SK-N-SH treated with all-trans-retinoic acid at 6 μM for 48 hours (cell line): ENCODE results near the gene RNF213.

Experiments used
- ARNTL ChIP-seq: fragments of 450-650 bp; formaldehyde crosslinking; IDR thresholded peaks from 2 replicates; pipeline ENCODE4 v1.5.0; 2020; ENCODE audit warnings: low read depth, mild to moderate bottlenecking, moderate library complexity, borderline replicate concordance
- CSDC2 ChIP-seq: fragments of 250-450 bp; sonication (Bioruptor Pico); IDR thresholded peaks from 2 replicates; pipeline ENCODE4 v1.5.0; 2020; ENCODE audit warnings: mild to moderate bottlenecking, moderate library complexity
- GLIS3 ChIP-seq: fragments of 250-450 bp; sonication (Bioruptor Pico); IDR thresholded peaks from 2 replicates; pipeline ENCODE4 v1.5.0; 2020; ENCODE audit warnings: mild to moderate bottlenecking, moderate library complexity
- OSR1 ChIP-seq: fragments of 250-450 bp; sonication (Bioruptor Pico); IDR thresholded peaks from 2 replicates; pipeline ENCODE4 v1.8.0; 2022; ENCODE audit warnings: moderate library complexity, mild to moderate bottlenecking, inconsistent platforms
- PPARA ChIP-seq: fragments of 250-450 bp; sonication (Bioruptor Pico); IDR thresholded peaks from 2 replicates; pipeline ENCODE4 v1.5.0; 2020; ENCODE audit warnings: mild to moderate bottlenecking, borderline replicate concordance
- RARB ChIP-seq: fragments of 250-450 bp; sonication (Bioruptor Pico); IDR thresholded peaks from 2 replicates; pipeline ENCODE4 v1.8.0; 2021; ENCODE audit warnings: mild to moderate bottlenecking, moderate library complexity
- TCF4 ChIP-seq: fragments of 250-450 bp; sonication (Bioruptor Pico); IDR thresholded peaks from 2 replicates; pipeline ENCODE4 v1.8.0; 2021; ENCODE audit warnings: mild to moderate bottlenecking, moderate library complexity, borderline replicate concordance
- TOX ChIP-seq: fragments of 250-450 bp; sonication (Bioruptor Pico); IDR thresholded peaks from 2 replicates; pipeline ENCODE4 v1.8.0; 2021; ENCODE audit warnings: mild to moderate bottlenecking, moderate library complexity, borderline replicate concordance
- ZFP3 ChIP-seq: fragments of 250-450 bp; sonication (Bioruptor Pico); IDR thresholded peaks from 2 replicates; pipeline ENCODE4 v1.5.0; 2020; ENCODE audit warnings: mild to moderate bottlenecking, moderate library complexity
- ZFP30 ChIP-seq: fragments of 450-650 bp; formaldehyde crosslinking; IDR thresholded peaks from 2 replicates; pipeline ENCODE4 v1.5.0; 2022; ENCODE audit warnings: mild to moderate bottlenecking, moderate library complexity
- ZNF70 ChIP-seq: fragments of 450-650 bp; formaldehyde crosslinking; IDR thresholded peaks from 2 replicates; pipeline ENCODE4 v1.5.0; 2020; ENCODE audit warnings: mild to moderate bottlenecking, moderate library complexity
- TF ChIP-seq, protein P1 (sequence below): fragments of 250-450 bp; sonication (Bioruptor Pico); IDR thresholded peaks from 2 replicates; pipeline ENCODE4 v1.8.0; 2021; ENCODE audit warnings: low read depth, mild to moderate bottlenecking, moderate library complexity, borderline replicate concordance
- TF ChIP-seq, protein P2 (sequence below): fragments of 250-450 bp; sonication (Bioruptor Pico); IDR thresholded peaks from 2 replicates; pipeline ENCODE4 v1.5.1; 2021; ENCODE audit warnings: mild to moderate bottlenecking, moderate library complexity
- TF ChIP-seq, protein P3 (sequence below): fragments of 250-450 bp; sonication (Bioruptor Pico); IDR thresholded peaks from 2 replicates; pipeline ENCODE4 v1.8.0; 2020; ENCODE audit warnings: mild to moderate bottlenecking, moderate library complexity, borderline replicate concordance

DNA sequence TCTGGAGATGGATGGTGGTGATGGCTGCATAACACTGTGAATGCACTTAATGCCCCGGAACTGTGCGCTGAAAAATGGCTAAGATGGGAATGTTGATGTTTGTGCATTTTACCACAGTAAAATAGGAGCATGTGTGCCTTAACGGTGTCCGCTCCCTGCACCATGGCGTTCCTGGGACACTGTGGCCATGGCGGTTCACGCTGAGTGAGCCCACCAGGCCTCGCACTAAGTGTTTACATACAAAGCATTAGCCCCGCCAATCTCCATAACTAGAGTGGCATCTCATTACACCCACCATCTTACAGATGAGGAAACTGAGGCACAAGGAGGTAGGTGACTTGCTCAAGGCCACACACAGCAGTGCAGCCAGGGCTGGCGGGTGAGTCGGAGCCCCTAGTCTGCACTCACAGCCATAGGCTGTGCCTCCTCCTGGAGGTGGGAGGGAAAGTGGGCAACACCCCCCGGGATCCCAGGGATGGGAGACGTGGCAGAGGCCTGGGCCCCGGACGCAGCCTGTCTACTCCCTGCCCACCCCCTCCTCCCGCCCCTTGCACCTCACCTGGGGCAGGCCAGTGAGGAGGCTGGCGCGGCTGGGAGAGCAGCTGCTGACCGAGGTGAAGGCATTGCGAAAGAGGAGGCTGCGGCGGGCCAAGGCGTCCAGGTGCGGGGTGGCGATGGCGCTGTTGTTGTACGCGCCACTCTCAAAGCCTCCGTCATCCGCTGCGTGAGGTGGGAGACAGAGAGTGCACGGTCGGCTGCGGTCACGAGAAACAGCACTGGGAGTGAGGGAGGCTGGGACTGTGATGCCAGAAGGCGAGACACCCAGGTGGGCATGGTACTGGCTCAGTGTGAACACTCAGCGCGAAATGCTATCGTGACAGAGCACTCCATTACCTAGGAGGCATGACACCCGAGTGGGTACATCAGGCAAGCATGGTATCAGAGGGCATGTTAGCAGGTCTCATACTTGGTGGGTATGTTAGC, 43.9 kb upstream of the RNF213 start:
- TF ChIP-seq ZFP3 (no peak), TOX (no peak), ZNF70 (CRISPR knock-in tag) (no peak), RARB (CRISPR knock-in tag) (no peak), ARNTL (CRISPR knock-in tag) (no peak), OSR1 (CRISPR knock-in tag) (no peak), PPARA (CRISPR knock-in tag) (no peak), TCF4 (no peak), CSDC2 (CRISPR knock-in tag) (no peak), ZFP30 (CRISPR knock-in tag) (no peak), GLIS3 (CRISPR knock-in tag) (no peak)
- TF ChIP-seq, protein P1, sequence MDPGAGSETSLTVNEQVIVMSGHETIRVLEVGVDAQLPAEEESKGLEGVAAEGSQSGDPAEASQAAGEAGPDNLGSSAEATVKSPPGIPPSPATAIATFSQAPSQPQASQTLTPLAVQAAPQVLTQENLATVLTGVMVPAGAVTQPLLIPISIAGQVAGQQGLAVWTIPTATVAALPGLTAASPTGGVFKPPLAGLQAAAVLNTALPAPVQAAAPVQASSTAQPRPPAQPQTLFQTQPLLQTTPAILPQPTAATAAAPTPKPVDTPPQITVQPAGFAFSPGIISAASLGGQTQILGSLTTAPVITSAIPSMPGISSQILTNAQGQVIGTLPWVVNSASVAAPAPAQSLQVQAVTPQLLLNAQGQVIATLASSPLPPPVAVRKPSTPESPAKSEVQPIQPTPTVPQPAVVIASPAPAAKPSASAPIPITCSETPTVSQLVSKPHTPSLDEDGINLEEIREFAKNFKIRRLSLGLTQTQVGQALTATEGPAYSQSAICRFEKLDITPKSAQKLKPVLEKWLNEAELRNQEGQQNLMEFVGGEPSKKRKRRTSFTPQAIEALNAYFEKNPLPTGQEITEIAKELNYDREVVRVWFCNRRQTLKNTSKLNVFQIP (CRISPR knock-in tag), result no peak
- TF ChIP-seq, protein P2, sequence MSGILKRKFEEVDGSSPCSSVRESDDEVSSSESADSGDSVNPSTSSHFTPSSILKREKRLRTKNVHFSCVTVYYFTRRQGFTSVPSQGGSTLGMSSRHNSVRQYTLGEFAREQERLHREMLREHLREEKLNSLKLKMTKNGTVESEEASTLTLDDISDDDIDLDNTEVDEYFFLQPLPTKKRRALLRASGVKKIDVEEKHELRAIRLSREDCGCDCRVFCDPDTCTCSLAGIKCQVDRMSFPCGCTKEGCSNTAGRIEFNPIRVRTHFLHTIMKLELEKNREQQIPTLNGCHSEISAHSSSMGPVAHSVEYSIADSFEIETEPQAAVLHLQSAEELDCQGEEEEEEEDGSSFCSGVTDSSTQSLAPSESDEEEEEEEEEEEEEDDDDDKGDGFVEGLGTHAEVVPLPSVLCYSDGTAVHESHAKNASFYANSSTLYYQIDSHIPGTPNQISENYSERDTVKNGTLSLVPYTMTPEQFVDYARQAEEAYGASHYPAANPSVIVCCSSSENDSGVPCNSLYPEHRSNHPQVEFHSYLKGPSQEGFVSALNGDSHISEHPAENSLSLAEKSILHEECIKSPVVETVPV (CRISPR knock-in tag), result no peak
- TF ChIP-seq, protein P3, sequence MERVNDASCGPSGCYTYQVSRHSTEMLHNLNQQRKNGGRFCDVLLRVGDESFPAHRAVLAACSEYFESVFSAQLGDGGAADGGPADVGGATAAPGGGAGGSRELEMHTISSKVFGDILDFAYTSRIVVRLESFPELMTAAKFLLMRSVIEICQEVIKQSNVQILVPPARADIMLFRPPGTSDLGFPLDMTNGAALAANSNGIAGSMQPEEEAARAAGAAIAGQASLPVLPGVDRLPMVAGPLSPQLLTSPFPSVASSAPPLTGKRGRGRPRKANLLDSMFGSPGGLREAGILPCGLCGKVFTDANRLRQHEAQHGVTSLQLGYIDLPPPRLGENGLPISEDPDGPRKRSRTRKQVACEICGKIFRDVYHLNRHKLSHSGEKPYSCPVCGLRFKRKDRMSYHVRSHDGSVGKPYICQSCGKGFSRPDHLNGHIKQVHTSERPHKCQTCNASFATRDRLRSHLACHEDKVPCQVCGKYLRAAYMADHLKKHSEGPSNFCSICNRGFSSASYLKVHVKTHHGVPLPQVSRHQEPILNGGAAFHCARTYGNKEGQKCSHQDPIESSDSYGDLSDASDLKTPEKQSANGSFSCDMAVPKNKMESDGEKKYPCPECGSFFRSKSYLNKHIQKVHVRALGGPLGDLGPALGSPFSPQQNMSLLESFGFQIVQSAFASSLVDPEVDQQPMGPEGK (CRISPR knock-in tag), result no peak
